Measurements from ENCODE around the gene DEFB123. TPM values are rescaled to one million over a fixed set of nuclear protein-coding genes. Genes with fewer than 3 reads are reported as not detected.

The DEFB123 gene
- total and polyA plus RNA-seq, 9 of the 15 experiments (the other 6 are each of a cell fraction or from before 2014, with no cell fraction given), result not detected

DNA sequence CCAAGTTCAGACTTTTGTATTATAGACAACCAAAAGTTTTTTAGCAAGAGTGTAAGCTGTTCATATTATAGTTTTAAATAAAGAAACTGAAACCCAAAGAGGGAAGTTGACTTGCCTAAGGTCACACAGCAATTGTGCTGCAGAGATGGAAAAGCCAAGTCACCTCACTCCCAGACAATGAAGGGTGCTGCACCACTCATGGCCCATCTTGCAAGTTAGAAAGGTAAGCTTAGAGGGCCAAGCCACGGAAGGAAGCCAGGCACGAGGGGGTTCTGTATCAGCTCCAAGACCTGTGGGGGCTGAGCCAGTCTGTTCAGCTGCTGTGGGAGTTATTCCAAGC is 33.6 kb downstream of the DEFB123 start:
- no peak overlapping the region for H3K9ac ChIP-seq (ENCODE audit: insufficient read depth in 1 of 2, low read depth in 2 of 2, low read length in 2 of 2)

More for the DNA sequence above, 33.6 kb downstream of the DEFB123 start:
- H3K27ac ChIP-seq (ENCODE audit: extremely low read depth, low read depth, low read length), result no peak overlapping the region
- peaks cover 5 to 16% of the 10 kb centered on the region in 2 experiments; a peak in 4 of 5 replicates for H3K4me1 ChIP-seq (replicated peaks in 1 of 2; ENCODE audit: control insufficient read depth in 2 of 2, insufficient read depth in 2 of 2, low read length in 2 of 2)
- no peaks in the 10 kb centered on the region; the same call in 1 of the 2 replicates for H4K20me1 ChIP-seq (replicated peaks; ENCODE audit: control insufficient read depth, insufficient read depth, low read length)
- ChIA-PET POLR2A (interaction anchor here (0.7 to 1.3 kb wide), 3 partner anchors 10 to 13 kb away, joined by 3 to 5 read pairs (median 3); no protein-coding TSS in a partner anchor), CTCF (ENCODE audit: low intra/inter-chr PET ratio) (no interaction called here)
- ATAC-seq, result peak; percentile 15; the same call in 2 of the 3 replicates
- no peak for DNase-seq (ENCODE audit: extremely low read depth in 1 of 4, low spot score in 3 of 4)
- intact Hi-C loops (cut with micrococcal nuclease), result no loop called here
- peaks cover 28 to 34% of the 10 kb centered on the region in 2 experiments; a peak in 4 of 5 replicates for H3K27me3 ChIP-seq (ENCODE audit: control insufficient read depth in 2 of 2, insufficient read depth in 2 of 2, low read length in 2 of 2)
- no peak overlapping the region for H3K4me3 ChIP-seq
- H3K4me2 ChIP-seq (ENCODE audit: insufficient read depth, low read length), result no peak overlapping the region
- FAIRE-seq, result no peak
- in situ Hi-C loops (cut with MboI), result no loop called here
- BruUV-seq (replicated peaks), result no TSS peak
- H2AFZ ChIP-seq (ENCODE audit: low read depth, low read length), result no peak overlapping the region
- H3K79me2 ChIP-seq (ENCODE audit: control insufficient read depth, insufficient read depth, low read length), result no peaks in the 10 kb centered on the region
- no peaks in the 10 kb centered on the region for H3K9me3 ChIP-seq (replicated peaks; ENCODE audit: control insufficient read depth, insufficient read depth, low read depth, low read length)
- no peaks in the 10 kb centered on the region for H3K36me3 ChIP-seq (ENCODE audit: control insufficient read depth, insufficient read depth, low read length)
- WGBS (ENCODE audit: insufficient coverage, low coverage, missing lambda C conversion rate), result 0% methylated on average over 2 of the region's 2 CpGs
- no peaks in the 10 kb centered on the region for H3K9me1 ChIP-seq (ENCODE audit: control insufficient read depth, insufficient read depth, low read length)
- TF ChIP-seq TOE1 (IDR thresholded peaks at IDR 0.05; ENCODE audit: borderline replicate concordance) (no peak), TOE1 (CRISPR knock-in tag; IDR thresholded peaks at IDR 0.05; ENCODE audit: borderline replicate concordance, low read depth) (no peak), ZC3H4 (CRISPR knock-in tag; IDR thresholded peaks at IDR 0.05; ENCODE audit: borderline replicate concordance) (no peak), ARNT (IDR thresholded peaks at IDR 0.05) (no peak), RBFOX2 (IDR thresholded peaks at IDR 0.05; ENCODE audit: low read depth, low read length) (no peak), GABPA (tag; conservative IDR thresholded peaks at IDR 0.05; ENCODE audit: low read depth) (no peak), TRIM24 (IDR thresholded peaks at IDR 0.05) (no peak), CCNT2 (IDR thresholded peaks at IDR 0.05; ENCODE audit: borderline replicate concordance, extremely low read depth, insufficient read length, low read depth, low read length) (no peak)
- TF ChIP-seq, protein P1, sequence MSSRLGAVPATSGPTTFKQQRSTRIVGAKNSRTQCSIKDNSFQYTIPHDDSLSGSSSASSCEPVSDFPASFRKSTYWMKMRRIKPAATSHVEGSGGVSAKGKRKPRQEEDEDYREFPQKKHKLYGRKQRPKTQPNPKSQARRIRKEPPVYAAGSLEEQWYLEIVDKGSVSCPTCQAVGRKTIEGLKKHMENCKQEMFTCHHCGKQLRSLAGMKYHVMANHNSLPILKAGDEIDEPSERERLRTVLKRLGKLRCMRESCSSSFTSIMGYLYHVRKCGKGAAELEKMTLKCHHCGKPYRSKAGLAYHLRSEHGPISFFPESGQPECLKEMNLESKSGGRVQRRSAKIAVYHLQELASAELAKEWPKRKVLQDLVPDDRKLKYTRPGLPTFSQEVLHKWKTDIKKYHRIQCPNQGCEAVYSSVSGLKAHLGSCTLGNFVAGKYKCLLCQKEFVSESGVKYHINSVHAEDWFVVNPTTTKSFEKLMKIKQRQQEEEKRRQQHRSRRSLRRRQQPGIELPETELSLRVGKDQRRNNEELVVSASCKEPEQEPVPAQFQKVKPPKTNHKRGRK (tag; IDR thresholded peaks at IDR 0.05), result no peak

All from K562 (cell line).